Medulla oblongata (tissue), 1 donor: ENCODE results near the gene WDR13.
A peak's percentile ranks its signal among the peaks of the same experiment; 100 is the strongest.
"Not testable (repeated sequence)": the region's sequence is repeated elsewhere in the genome, so short reads cannot be mapped to it uniquely, and the experiment has no call there.

Experiments
- DNase-seq: peaks from one replicate; pipeline ENCODE4 v3.0.0-alpha.2; 2015; ENCODE audit errors: extremely low spot score

WDR13 gene

DNA sequence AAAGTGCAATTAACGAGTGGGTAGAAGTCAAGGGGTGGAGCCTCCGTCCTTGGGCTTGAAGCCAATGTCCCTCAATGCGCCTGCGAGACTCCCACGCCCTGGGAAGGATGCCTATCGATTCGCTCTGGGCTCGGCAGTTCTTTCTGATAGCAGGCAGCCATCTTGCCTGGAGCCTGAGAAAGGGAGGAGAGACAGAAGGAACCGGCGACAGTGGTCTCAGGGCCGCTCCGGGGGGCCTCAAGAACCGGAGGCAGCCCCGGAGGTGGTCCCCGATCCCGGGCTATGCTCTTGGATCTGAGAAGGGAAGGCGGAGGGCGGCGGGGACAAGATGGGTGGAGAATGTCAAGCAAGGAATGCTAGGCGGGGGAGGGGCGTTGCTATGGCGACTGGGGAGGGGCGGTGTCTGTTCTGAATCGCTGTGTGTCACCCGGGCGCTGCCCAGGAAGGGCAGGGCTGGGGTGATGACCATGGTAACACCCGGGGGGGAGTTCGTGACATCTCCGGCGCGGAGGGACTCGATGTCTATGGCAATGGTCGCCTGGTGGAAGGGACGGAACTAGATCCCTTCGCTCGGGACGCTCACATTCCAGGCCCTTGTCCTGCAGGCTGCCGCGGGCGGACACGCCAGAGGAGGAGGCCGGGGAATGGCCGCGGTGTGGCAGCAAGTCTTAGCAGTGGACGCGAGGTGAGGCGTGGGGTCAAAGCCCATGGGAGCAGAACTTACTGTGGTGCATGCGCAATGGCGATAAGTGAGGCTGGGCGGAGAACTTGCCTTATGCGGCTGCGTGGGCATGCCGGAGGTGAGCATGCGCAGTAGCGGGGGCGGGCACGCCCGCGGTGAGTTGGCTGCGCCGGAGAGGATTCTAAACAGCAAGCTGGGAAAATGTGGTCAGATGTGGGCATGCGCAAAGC, at the start of gene WDR13:
Gene WDR13, plus strand, starts transcription at position 140 of the 912 bp plus-strand sequence. Its CDS starts 505 bp downstream, at position 645.
- DNase-seq: peak; percentile 87

DNA sequence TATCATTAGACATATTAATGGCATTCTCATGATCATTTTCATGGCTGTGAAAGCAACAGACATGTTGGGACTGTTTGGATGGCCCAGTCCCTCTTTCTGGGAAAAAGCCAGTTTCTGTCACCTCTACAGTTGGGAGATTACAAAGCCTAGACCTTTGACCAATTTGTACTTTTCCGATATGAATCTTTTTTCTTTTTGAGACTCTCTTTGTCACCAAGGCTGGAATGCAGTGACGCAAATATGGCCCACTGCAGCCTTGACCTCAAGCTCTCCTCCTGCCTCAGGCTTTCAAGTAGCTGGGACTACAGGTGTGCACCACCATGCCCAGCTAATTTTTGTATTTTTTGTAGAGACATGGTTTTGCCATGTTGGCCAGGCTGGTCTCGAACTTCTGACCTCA, 48.4 kb upstream of the WDR13 start:
- no peak for DNase-seq

DNA sequence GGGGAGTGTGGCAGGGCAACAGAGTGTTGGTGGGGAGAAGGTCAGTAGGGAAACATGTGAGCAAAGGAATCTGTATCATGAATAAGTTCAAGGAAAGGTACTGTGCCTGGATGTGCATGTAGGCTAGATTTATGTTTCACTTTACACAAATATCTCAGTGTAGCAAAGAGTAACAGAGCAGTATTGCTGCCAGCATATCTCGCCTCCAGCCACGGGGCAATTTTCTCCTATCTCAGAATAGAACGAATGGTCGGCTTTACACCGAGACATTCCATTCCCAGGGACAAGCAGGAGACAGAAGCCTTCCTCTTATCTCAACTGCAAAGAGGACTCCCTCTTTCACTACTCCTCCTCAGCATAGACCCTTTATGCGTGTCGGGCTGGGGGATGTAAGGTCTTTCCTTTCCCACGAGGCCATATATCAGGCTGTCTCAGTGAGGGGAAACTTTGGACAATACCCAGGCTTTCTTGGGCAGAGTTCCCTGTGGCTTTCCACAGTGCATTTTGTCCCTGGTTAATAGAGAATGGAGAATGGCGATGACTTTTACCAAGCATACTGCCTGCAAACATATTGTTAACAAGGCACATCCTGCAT, 41.5 kb upstream of the WDR13 start:
- not testable (repeated sequence) for DNase-seq

DNA sequence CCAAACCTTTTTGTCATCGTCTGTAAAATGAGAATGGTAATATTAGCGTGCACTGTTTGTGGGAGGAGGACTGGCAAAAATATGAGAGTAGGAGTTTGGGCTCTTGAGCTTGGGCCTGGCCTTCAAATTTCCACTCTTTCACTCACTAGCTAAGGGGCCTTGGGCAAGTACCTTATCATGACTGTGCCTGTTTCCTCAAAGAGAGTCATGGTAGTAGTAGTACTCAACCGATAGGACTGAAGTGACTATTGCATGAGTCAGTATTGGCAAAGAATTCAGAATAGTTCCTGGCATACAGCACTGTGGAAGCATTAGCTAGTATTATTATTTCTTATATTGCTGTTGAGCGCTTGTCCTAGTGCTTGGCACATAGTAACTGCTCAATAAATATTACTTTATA, 39.0 kb upstream of the WDR13 start:
- DNase-seq: no peak

GRCh38 chrX:48559636-48560035, 37.7 kb upstream of the WDR13 start:
- DNase-seq: no peak

GRCh38 chrX:48560056-48560455, 37.2 kb upstream of the WDR13 start:
- DNase-seq: no peak

DNA sequence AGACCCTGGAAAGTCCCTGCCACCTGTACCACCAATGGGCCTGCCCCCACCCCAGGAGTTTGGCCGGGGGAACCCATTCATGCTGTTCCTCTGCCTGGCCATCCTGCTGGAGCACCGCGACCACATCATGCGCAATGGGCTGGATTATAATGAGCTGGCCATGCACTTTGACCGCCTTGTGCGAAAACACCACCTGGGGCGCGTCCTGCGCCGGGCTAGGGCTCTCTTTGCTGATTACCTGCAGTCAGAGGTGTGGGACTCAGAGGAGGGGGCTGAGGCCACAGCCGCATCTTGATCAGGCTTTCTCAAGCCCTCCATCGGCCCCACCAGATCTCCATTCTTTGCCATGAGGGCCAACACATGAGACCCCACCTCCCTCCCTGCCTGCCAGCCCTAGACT, 36.6 kb upstream of the WDR13 start:
- DNase-seq: no peak

GRCh38 chrX:48569958-48570357, 27.3 kb upstream of the WDR13 start:
- DNase-seq: no peak

- peak; percentile 29 for DNase-seq
Observed at GRCh38 chrX:48573690-48574269, 23.5 kb upstream of the WDR13 start.

- DNase-seq: peak; percentile 92
Observed at GRCh38 chrX:48574270-48575266, 22.7 kb upstream of the WDR13 start, which contains the start of gene RBM3. Gene RBM3 (plus strand): TSS chrX:48574484. CDS start chrX:48575181, 697 bp downstream.

- DNase-seq: no peak
Observed at GRCh38 chrX:48575642-48576041, 21.6 kb upstream of the WDR13 start.

GRCh38 chrX:48576108-48576507, 21.2 kb upstream of the WDR13 start:
- no peak for DNase-seq

GRCh38 chrX:48578661-48579128, 18.6 kb upstream of the WDR13 start:
- no peak for DNase-seq

GRCh38 chrX:48579259-48579658, 18.0 kb upstream of the WDR13 start:
- no peak for DNase-seq

- DNase-seq: no peak
Observed at GRCh38 chrX:48580662-48581061, 16.6 kb upstream of the WDR13 start.

GRCh38 chrX:48584698-48585097, 12.6 kb upstream of the WDR13 start:
- DNase-seq: no peak

DNA sequence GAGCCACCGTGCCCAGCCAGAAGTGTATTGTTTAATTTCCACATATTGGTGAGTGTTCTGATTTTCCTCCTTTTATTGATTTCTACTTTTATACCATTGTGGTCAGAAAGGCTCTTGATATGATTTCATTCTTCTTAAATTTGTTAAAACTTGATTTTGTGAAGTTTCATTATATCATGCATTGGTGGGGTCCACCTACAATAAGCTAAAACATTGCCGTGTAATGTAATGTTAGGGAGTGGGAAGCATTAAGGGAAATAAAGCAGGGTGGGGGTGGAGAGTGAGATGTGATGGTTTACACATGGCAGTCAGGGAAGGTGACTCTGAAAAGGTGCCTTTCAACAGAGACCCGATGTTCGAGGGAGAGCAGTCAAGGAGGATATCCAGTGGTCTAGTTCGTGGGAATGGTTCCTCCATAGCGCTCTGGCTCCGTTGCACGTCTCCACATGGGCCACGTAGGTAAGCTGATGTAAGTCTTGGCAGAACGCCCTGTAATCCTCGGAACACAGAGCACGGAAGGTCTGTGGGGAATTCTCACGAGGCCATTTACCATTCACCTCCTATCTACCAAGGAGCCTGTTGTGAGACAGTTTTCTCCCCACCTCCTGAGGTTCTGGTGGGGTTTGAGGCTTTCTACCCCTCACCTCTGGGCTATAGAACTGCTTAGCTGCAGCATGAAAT, 7.7 kb upstream of the WDR13 start:
- no peak for DNase-seq

- no peak for DNase-seq
Observed at GRCh38 chrX:48590203-48591103, 6.8 kb upstream of the WDR13 start.

DNA sequence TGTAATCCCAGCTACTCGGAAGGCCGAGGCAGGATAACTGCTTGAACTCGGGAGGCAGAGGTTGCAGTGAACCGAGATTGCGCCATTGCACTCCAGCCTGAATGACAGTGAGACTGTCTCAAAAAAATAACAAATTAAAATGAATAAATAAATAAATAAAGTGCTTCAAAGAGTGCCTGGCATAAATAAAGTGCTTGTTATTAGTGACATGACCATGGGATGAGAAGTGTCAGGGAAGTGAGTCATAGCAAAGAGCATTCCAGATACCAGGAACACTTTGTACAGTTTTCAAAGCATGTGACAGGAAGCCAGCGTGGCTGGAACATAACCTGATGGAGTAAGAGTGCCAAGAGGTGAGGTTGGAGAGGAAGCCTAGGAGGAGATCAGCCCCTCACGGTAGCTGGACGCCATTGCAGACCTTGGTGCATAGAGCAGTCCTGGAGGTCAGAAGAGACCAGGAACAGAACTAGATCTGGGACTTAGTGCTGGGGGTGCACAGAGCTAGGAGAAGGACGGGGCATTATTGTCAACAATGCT, 6.0 kb upstream of the WDR13 start:
- DNase-seq: no peak
